Esophagus muscularis mucosa (tissue), 2 donors: ENCODE data around the gene RHOT2.

Source experiments
- POLR2A ChIP-seq: fragments of 450-650 bp; IDR thresholded peaks from one replicate; pipeline ENCODE4 v1.6.1; 2017; ENCODE audit warnings: antibody characterized with exemption, moderate library complexity, mild to moderate bottlenecking, low read depth
- POLR2AphosphoS5 ChIP-seq, 2 donors: sonication (generic); formaldehyde crosslinking; IDR thresholded peaks; one replicate each; pipeline ENCODE4 v1.6.1; 2017; ENCODE audit warnings: antibody characterized with exemption in 2 of 2

GRCh38 chr16:707062-707538, 39.2 kb downstream of the RHOT2 start:
- TF ChIP-seq POLR2A, result no peak
- no peak for TF ChIP-seq POLR2AphosphoS5 (IDR thresholded peaks at IDR 0.05)
